GM23248 (cell line): ENCODE results near the gene TBCK.

Experiments
- EZH2 ChIP-seq: fragments of 200-600 bp; sonication (generic); IDR thresholded peaks from 2 replicates; pipeline ENCODE4 v1.6.1; 2018; ENCODE audit warnings: antibody characterized with exemption, mild to moderate bottlenecking; ENCODE audit not compliant: insufficient read depth, poor library complexity, severe bottlenecking
- EZH2phosphoT487 ChIP-seq: fragments of 200-600 bp; sonication (generic); IDR thresholded peaks from 2 replicates; pipeline ENCODE4 v1.6.1; 2018; ENCODE audit warnings: antibody characterized with exemption, moderate library complexity, mild to moderate bottlenecking, low read depth; ENCODE audit not compliant: insufficient read depth

DNA sequence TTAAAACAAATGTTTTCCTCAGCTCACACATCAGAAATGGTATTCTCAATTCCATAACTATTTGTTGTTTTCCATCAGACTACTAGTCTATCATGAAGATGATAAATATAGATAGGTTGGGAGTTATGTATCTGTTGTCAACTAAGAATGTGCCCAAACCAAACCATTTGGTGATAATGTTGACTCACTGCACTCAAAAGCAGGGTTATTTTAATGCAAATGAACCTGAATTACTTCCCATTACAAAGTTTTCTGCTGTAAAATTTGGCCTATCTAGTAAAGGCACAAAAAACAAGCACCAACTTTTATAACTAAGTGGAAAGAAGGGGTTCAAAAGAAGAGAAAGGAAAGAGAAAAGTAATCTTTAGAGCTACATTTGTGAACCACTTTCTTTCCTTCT lies 93.5 kb downstream of the TBCK start:
- TF ChIP-seq EZH2phosphoT487 = no peak
- no peak for TF ChIP-seq EZH2
